ENCODE results near the gene BMPR1A.

BMPR1A gene

DNA sequence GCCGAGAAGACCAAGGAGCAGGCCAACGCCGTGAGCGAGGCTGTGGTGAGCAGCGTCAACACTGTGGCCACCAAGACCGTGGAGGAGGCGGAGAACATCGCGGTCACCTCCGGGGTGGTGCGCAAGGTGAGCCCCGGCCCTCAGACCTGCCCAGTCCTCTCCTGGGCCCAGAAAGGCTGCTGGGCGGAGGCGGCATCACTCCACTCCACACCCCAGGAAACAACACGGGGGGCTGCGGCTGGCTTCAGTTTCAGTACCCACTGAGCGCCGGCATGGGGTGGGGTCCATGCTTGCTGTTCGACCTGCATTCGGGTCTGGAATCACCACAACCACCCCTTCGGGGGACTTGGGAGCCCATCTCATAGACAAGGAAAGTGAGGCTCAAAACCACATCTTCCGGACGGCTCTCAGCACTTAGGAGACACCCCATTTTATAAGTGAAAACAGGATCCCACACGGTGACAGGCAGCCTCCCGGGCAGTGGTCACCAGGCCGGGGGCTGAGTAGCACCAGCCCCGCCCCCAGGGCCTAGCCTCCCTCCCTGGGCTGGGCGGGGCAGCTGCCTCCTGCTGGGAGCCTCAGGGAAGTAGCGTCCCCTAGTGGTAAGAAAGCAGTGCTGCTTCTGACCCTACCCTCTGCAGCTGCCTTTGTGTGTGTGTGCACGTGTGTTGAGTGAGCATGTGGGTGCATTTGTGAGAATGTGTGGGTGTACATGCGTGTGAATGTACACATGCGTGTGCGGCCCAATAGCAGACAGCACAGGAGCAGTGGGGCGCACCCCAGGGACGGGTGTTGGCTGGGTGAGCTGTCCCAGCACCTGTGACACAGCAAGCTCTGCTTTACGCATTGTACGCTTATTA, 203.8 kb downstream of the BMPR1A start:
- no peaks in the 10 kb centered on the region for H4K20me1 ChIP-seq (ENCODE audit: control insufficient read depth, insufficient read depth, low read depth, low read length)
- H3K4me3 ChIP-seq (ENCODE audit: low read length), result no peak overlapping the region
- H3K4me2 ChIP-seq (ENCODE audit: low read length), result no peak overlapping the region
- H3K4me1 ChIP-seq (ENCODE audit: control insufficient read depth, low read length), result no peaks in the 10 kb centered on the region
- no peak overlapping the region for H3K27ac ChIP-seq (ENCODE audit: low read depth, low read length)
- H3F3A ChIP-seq (ENCODE audit: control insufficient read depth, insufficient read depth), result no peaks in the 10 kb centered on the region
- no peaks in the 10 kb centered on the region for H3K79me2 ChIP-seq (ENCODE audit: control insufficient read depth, low read length)
- H3K9me3 ChIP-seq (ENCODE audit: control insufficient read depth, insufficient read depth, low read length), result no peaks in the 10 kb centered on the region
- TF ChIP-seq, protein P1, sequence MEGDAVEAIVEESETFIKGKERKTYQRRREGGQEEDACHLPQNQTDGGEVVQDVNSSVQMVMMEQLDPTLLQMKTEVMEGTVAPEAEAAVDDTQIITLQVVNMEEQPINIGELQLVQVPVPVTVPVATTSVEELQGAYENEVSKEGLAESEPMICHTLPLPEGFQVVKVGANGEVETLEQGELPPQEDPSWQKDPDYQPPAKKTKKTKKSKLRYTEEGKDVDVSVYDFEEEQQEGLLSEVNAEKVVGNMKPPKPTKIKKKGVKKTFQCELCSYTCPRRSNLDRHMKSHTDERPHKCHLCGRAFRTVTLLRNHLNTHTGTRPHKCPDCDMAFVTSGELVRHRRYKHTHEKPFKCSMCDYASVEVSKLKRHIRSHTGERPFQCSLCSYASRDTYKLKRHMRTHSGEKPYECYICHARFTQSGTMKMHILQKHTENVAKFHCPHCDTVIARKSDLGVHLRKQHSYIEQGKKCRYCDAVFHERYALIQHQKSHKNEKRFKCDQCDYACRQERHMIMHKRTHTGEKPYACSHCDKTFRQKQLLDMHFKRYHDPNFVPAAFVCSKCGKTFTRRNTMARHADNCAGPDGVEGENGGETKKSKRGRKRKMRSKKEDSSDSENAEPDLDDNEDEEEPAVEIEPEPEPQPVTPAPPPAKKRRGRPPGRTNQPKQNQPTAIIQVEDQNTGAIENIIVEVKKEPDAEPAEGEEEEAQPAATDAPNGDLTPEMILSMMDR (IDR thresholded peaks at IDR 0.05; ENCODE audit: low read depth, low read length, poor library complexity, severe bottlenecking), result peak; percentile 94
- no peak for TF ChIP-seq EZH2phosphoT487 (IDR thresholded peaks at IDR 0.05; ENCODE audit: borderline replicate concordance, low read length)
- H3K9me2 ChIP-seq (replicated peaks; ENCODE audit: control insufficient read depth, low read length), result no peaks in the 10 kb centered on the region
- no peaks in the 10 kb centered on the region for H3K27me3 ChIP-seq (ENCODE audit: control insufficient read depth, low read length)
- no peaks in the 10 kb centered on the region for H3K36me3 ChIP-seq (ENCODE audit: control insufficient read depth, low read length)

DNA sequence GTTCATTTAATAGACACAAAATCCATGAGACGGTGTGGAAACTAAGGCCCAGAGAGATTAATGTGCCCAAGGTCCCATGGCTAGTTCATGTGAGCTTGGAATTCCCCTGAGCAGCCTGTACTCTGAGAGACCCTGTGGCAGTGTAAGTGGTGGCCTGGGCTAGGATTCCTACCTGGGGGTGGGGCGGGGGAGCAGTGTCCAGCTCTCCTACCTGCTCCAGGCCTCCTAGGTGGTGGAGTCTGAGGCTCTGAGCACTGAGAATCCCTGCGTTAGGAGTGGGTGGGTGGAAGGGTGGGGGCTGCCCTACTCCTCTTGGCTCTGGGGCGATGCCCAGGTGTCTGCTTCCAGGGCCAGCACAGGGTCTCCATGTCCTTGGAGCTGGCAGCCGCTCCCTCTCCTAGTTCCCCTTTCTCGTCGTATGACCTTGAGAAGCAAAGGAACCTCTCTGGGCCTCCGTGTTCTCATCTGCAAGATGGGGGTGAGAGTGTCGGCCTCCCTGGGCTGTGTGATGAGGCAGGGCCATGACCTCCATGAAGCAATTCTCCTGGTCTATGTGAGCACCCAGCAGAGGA, 204.5 kb downstream of the BMPR1A start:
- no peak overlapping the region for H3K27ac ChIP-seq (ENCODE audit: low read depth, low read length)
- H3K79me2 ChIP-seq (ENCODE audit: control insufficient read depth, low read length), result no peaks in the 10 kb centered on the region
- H3K4me3 ChIP-seq (ENCODE audit: low read length), result no peak overlapping the region
- no peaks in the 10 kb centered on the region for H3K36me3 ChIP-seq (ENCODE audit: control insufficient read depth, low read length)
- no peaks in the 10 kb centered on the region for H3K9me3 ChIP-seq (ENCODE audit: control insufficient read depth, insufficient read depth, low read length)
- H3K4me2 ChIP-seq (ENCODE audit: low read length), result no peak overlapping the region
- no peaks in the 10 kb centered on the region for H3F3A ChIP-seq (ENCODE audit: control insufficient read depth, insufficient read depth)
- TF ChIP-seq, protein P1 (IDR thresholded peaks at IDR 0.05; ENCODE audit: low read depth, low read length, poor library complexity, severe bottlenecking), result no peak
- no peak for TF ChIP-seq EZH2phosphoT487 (IDR thresholded peaks at IDR 0.05; ENCODE audit: borderline replicate concordance, low read length)
- H4K20me1 ChIP-seq (ENCODE audit: control insufficient read depth, insufficient read depth, low read depth, low read length), result no peaks in the 10 kb centered on the region
- no peaks in the 10 kb centered on the region for H3K27me3 ChIP-seq (ENCODE audit: control insufficient read depth, low read length)
- H3K4me1 ChIP-seq (ENCODE audit: control insufficient read depth, low read length), result no peaks in the 10 kb centered on the region
- H3K9me2 ChIP-seq (replicated peaks; ENCODE audit: control insufficient read depth, low read length), result no peaks in the 10 kb centered on the region

DNA sequence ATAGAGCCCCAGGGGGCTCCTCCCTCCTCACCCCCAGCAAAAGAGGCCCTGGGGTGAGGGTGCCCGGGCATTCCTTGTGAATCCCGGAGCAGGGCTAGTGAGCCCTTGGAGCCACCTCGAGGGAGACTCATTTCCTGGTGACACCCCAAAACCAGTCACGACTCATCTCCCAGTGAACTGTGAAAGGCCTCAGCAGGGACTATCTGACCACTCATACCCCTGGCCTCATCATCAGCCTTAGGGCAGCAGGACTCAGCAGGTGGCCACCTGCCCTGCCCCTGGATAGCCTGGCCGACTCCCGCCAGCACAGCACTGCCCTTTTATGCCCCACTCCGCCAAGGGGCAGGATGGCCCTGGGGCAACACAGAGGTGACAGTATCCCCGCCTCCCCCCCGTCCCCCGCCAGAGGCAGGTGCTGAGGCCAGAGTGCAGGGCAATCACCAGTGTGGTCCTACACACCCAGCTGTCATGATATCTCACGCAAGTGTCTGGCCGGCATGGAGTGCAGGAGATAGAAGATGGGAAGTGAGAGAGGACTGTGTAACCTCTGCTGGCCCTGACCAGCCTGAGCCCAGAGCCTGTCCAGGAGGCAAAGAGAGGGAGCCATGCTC, 205.2 kb downstream of the BMPR1A start:
- Histone ChIP-seq H3K36me3 (ENCODE audit: control insufficient read depth, low read length) (no peaks in the 10 kb centered on the region), H3K4me1 (ENCODE audit: control insufficient read depth, low read length) (peaks cover 3% of the 10 kb centered on the region; the same call in 1 of the 2 replicates), H3K27me3 (ENCODE audit: control insufficient read depth, low read length) (no peaks in the 10 kb centered on the region), H3K79me2 (ENCODE audit: control insufficient read depth, low read length) (no peaks in the 10 kb centered on the region), H4K20me1 (ENCODE audit: control insufficient read depth, insufficient read depth, low read depth, low read length) (no peaks in the 10 kb centered on the region), H3K9me2 (replicated peaks; ENCODE audit: control insufficient read depth, low read length) (no peaks in the 10 kb centered on the region), H3K27ac (ENCODE audit: low read depth, low read length) (no peak overlapping the region), H3K4me3 (ENCODE audit: low read length) (no peak overlapping the region), H3K4me2 (ENCODE audit: low read length) (no peak overlapping the region), H3K9me3 (ENCODE audit: control insufficient read depth, insufficient read depth, low read length) (no peaks in the 10 kb centered on the region), H3F3A (ENCODE audit: control insufficient read depth, insufficient read depth) (no peaks in the 10 kb centered on the region)
- TF ChIP-seq, protein P1 (IDR thresholded peaks at IDR 0.05; ENCODE audit: low read depth, low read length, poor library complexity, severe bottlenecking), result no peak
- no peak for TF ChIP-seq EZH2phosphoT487 (IDR thresholded peaks at IDR 0.05; ENCODE audit: borderline replicate concordance, low read length)

Measured in DOHH2 (cell line).